HG03060 (cell line): ENCODE data around the gene CTNNA3.
"Not testable (repeated sequence)": the region's sequence is repeated elsewhere in the genome, so short reads cannot be mapped to it uniquely, and the experiment has no call there.

ENCODE experiments used
- ATAC-seq: cut with Tn5 transposase; IDR thresholded peaks from one replicate; pipeline ENCODE4 v1.9.1; 2021; ENCODE audit warnings: low read depth, moderate number of reproducible peaks; ENCODE audit not compliant: unreplicated experiment

The CTNNA3 gene

DNA sequence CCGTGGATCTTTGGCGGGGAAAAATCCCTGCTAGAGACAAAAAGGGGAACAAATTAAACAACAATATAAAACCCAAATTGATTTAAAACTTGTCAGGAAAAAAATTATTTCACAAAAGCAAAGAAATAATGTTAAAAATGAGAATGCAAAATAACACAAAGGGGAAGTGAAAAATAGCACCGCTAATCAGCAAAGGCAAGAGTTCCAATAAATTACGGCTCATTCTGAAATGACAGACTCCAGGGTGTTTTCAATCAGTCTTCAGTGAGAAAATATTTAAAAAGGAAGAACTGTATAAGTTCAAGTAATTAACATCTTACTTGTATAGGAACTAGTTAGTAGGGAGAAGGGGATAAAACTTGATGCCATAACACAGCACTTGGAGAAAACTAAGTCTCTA, 433.3 kb downstream of the CTNNA3 start:
- no peak for ATAC-seq

DNA sequence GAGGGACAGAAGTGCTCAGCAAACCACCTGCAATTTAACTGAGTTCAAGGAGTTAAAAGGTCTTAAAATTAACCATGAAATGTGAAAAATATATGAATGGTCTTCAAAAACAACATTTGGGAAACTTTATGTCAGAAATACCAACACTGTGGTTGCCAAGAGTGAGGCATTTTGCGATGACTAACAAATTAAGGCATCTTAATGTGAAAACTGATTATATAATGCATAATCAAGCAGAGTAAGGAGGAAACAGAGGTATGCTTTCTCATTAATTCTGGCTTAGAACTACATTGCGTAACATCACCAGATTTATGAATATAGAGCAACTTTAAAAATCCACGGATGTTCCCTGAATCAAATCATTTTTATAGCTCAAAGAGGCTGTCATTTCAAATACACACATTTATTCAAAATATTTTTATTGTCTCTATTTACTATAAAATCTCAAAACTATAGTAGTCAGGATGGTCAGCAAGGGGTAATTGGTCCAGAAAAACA, 434.6 kb downstream of the CTNNA3 start:
- no peak for ATAC-seq

DNA sequence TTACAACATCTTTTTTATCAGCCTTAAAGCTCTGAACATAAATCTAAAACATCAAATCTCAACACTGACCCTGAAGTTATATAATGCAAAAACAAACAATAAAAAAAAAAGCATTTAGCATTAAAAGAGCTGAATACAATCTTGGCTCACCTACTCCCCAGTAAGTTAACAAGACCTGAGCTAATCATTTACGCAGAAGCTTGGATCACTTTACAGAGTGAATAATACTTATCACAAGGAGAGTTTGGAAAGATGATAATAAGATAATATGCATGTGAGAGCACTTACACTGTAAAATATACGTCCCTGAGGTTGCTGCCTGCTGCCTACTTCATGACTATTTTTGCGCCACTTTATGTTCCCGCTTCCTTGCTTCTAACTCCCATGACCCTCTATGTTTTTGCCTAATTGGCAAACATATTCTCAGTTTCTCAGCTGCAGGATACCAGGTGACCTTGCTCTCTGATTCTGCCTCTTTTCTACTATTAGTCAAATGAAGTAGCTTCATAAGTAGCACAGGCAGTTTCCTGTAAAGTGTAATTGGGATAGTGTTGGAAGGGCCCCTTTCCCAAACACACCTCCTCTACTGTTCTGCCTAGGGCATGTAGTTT, 436.6 kb downstream of the CTNNA3 start:
- ATAC-seq: no peak

DNA sequence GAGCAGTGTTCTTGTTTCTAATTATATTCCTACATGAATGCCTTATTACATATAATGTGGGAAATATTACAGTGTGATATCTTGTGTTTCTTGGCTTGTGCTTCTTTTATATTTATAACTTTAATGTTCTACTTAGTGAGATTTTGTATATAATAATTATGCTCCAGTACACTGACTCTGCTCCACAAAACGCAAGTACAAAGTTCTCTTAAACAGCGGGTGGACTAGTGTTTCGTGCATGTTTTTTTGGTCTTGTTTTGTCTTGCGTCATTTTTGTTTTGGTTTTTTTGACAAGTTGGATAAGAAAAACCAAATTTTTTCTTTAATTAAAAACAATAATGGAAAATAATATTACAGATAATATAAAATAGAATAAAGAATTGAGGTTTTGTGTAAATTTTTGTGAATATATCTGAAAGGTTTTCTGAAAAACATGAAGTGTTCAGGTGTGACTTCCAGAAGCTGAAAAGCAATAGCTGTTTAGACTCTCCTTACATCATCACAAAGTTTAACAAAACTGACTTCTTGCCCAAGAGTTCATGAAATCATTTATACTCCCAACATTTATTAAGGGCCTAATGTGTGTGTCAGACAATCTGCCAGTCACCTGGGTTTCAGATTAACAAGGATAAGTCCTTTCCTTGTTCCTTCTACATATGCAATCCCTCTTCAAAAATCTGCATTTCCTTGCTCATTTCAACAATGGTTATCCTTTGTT, 438.4 kb downstream of the CTNNA3 start:
- no peak for ATAC-seq

DNA sequence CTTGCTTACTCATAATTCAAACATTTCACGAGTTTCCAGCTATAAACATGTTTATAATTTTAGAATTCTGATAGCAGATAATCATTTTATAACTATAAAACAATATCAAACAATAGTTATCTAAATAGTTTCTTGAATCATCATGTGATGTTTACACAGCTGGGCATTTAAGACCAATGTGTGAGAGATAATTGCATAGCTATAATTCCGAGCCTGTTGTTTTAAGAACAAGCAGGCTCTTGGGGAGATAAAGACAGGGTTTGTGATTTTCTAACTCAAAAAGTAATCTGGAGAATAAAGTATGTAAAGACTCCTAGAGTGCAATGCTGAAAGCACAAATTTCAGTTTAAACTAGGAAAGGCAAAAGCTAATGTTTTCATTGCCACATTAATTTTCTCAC, 439.0 kb downstream of the CTNNA3 start:
- ATAC-seq: no peak

DNA sequence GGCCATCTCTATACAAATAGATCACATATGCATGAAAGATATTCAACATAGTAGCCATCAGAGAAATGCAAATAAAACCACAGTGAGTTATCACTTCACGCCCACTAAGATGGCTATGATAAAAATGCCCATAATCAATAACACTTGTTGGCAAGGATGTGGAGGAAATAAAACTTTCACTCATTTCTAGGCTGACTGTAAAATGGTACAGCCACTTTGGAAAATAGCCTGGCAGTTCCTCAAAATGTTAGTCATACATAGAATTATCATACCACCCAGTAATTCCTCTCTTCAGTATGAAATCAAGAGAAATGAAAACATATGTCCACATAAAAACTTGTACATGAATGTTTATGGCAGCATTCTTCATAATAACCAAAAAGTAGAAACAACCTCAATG, 445.3 kb downstream of the CTNNA3 start:
- ATAC-seq: no peak

DNA sequence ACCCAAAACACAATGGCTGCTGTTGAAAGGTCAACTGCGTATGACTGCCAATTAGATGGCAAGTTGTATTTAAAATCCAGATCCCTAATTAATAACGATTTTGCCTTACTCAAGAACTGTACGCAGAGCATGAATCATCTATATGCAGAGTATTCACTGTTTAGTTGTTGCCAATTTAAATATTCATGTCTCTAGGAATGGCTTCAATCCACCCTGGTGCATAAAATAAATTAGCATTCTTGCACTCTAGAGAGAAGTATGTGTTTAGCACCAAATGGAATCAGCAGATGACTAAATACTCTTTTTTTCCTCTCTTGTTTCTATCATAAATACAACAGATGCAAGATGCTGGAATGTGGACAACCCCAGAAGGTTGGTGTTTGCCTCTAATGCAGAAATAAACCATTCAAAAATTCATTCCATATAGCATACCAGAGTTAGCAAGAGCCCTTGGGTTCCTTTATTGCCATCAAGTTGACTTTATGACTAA, 449.9 kb downstream of the CTNNA3 start:
- ATAC-seq: no peak

DNA sequence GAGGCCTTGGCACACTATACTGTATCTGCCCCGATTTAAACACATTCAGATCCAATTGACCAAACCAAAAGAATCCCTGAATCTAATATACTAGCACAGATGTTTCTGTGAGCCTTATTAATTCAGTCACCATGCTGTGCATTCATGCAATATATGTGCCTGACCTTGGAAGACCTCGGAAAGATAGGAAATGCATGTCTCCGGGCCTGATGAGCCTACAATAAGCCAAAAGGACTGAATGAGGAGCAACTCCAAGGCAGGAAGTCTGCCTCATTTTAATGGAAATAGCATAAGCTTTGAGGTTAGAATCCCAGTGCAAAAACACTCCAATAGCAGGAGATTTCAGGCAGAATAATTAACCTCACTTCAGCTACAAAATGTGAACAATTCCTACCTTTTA, 453.5 kb downstream of the CTNNA3 start:
- ATAC-seq: no peak

DNA sequence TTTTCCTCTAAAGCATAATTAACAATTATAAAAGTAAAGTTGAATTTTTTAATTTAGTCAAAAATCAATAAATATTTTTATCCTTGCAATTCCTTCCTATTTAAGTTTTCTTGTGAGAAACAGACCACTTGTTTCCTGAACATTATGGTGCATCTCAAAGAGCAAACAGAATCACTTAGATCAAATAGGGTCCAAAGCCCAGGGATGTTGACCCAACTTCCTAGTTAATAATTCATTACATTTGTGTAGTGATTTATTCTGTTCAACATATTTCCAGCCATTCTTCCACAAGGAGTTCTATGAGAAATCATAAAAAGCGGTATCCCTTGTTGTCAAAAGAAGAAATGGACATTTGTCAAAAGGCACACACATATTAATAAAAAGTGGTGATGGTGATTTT, 454.5 kb downstream of the CTNNA3 start:
- ATAC-seq: no peak

DNA sequence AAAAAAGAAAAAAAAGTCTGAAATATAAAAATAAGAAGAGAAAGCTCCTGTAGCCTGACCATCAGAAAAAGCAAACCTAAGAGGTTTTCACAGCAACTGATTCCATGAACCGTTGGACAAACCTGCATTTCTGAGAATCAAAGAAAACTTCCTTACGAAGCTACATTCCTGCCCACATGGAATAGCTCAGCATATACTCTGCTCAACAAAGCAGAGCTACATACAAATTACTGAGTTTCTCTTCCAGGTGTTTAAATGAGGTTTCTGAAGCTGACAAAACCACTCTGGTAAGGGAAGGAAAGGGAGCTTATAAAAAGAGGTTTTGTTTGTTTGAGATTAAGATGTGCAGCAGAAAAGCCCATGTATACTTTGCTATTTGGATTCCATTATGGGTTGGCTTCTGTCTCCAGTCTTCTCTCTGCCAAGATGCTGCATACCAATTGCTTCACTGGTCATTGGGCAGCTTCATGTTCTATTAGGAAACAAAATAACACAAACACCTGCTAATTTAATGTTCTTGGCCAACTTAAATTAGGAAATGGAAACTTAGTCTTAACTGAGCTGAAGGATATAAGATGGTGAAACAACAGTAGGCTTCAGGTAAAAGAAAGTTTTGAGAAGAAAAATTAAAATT, 456.0 kb downstream of the CTNNA3 start:
- ATAC-seq: no peak

DNA sequence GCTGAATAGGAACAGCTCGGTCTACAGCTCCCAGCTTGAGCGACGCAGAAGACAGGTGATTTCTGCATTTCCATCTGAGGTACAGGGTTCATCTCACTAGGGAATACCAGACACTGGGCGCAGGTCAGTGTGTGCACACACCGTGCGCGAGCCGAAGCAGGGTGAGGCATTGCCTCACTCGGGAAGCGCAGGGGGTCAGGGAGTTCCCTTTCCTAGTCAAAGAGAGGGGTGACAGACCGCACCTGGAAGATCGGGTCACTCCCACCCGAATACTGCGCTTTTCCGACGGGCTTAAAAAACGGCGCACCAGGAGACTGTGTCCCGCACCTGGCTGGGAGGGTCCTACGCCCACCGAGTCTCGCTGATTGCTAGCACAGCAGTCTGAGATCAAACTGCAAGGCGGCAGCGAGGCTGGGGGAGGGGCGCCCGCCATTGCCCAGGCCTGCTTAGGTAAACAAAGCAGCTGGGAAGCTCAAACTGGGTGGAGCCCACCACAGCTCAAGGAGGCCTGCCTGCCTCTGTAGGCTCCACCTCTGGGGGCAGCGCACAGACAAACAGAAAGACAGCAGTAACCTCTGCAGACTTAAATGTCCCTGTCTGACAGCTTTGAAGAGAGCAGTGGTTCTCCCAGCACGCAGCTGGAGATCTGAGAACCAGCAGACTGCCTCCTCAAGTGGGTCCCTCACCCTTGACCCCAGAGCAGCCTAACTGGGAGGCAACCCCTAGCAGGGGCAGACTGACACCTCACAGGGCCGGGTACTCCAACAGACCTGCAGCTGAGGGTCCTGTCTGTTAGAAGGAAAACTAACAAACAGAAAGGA, 465.1 kb downstream of the CTNNA3 start:
- not testable (repeated sequence) for ATAC-seq

DNA sequence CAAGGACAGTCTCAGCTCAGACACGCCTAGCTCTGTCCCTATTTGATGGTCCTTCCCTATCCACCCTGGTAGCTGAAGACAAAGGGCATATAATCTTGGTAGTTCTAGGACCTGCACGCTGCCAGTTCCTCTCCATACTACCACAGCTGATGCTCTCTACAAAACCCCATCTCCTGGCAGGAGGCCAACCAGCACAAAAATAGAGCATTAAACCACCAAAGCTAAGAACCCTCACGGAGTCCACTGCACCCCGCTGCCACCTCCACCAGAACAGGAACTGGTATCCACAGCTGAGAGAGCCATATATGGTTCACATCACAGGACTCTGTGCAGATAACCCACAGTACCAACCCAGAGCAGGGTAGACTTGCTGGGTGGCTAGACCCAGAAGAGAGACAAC, 470.8 kb downstream of the CTNNA3 start:
- ATAC-seq: no peak

DNA sequence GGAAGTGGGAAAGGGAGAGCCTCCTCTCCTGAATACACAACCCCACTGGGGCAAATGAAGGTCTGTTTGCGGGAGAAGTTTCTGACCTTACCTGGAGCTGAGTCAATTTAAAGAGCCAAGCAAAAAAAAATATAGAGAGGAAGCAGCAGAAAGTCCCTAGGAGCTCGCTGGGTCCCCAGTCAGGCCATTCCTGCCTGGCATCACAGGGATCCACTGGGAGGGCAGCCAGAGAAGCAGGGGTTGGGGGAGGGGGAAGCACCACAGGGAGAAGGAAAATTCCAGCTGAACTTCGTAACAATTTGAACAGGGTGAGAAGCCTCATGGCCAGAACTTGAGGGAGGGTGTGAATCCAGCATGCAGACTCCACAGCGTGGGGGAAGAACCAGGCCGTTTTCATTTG, 471.4 kb downstream of the CTNNA3 start:
- ATAC-seq: no peak

DNA sequence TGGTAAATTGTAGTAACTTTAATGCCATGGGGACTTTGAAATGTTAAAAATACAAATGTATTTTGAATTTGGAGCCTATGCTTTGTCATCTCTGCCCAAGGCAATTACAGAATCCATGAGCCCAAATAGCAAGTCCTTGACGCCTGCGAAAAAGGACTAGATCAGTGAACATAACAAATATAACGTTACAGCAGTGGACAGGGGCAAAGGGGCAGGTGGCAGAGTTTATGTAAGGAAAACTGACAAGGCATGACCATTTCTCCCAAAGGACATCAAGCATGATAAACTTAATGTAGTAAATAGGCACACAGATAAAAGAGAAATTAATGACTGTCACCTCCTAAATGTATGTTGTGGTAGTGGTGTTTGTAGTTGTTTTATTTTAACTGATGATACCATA, 473.1 kb downstream of the CTNNA3 start:
- ATAC-seq: no peak

DNA sequence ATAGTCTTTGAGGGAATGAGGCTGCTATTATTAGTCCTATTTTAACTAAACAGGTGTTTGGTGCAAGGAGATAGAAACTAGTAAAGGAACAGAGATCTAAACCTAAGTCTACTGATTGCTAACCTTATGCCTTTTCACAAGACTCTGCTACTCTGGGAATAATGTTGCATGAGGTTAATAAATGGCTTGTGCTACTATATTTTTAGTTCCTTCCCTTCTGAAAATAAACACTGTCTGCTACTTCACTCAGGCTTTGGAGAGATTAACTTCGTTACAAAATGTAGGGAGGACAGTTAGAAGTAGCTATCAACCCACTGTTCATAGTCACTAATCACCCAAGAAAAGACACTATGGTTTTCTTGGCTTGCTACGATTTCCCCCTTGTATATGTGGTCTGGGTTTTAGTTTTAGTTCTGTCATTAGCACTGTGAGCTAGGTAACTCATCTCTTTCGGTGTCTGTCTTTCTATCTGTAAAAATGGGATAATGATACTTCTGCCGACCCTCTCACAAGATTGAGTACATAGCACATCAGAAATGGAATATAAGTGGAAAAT, 474.0 kb downstream of the CTNNA3 start:
- ATAC-seq: no peak

DNA sequence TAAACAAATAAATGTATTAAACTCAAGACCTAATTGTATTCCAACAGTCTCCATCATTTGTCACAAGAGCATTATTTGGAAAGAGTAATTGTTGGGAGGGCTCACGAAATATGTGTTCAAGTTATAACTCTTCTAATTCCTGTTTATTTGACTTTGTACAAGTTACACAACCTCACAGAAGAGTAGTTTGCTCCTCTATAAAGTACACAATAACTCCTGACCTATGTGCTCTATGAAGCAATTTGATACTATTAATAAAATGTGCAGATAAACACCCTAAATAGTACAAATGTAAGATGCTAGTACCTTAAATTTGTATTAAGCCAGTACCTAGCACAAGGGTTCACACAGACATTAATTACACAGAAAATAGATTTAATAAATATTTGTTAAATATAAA, 484.3 kb downstream of the CTNNA3 start:
- no peak for ATAC-seq

DNA sequence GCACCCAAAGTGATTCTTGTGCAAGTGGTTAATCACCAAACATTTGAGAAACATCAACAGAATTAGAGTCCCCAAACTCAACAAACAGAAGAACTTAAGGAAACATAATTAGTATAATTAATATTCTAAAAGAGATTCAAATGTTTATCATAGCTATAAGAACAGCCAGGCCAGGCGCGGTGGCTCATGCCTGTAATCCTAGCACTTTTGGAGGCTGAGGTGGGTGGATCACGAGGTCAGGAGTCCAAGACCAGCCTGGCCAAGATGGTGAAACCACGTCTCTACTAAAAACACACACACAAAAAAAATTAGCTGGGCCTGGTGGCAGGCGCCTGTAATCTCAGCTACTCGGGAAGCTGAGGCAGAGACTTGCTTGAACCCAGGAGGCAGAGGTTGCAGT, 488.1 kb downstream of the CTNNA3 start:
- ATAC-seq: not testable (repeated sequence)

DNA sequence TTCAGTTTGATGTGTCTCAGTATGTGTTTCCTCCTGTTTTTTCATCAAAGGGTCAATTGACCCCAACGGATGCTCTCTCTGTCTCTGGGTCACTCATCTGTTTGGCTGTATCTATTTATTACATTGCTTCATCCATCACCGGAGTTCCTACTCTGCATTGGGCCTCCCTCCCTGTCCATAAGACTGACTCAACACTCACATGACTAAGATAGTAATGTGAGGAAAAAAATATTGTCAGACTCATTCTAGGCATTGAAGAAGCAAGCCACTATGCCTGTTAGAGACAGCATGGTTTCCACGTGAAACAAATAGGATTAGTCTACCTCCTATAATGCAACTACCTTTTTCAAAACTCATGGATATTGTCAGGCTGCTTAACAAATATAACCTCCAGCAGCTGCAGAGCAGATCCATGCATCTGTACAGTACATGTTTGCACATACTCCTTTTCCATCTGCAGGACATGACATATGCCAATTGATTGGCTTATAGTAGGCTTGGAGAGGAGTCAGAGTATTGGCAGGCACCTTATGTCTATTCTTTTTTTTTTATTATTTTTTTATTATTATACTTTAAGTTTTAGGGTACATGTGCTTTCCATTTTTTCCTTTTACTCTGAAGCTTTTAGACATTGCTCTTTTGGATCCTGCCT, 495.0 kb downstream of the CTNNA3 start:
- no peak for ATAC-seq

DNA sequence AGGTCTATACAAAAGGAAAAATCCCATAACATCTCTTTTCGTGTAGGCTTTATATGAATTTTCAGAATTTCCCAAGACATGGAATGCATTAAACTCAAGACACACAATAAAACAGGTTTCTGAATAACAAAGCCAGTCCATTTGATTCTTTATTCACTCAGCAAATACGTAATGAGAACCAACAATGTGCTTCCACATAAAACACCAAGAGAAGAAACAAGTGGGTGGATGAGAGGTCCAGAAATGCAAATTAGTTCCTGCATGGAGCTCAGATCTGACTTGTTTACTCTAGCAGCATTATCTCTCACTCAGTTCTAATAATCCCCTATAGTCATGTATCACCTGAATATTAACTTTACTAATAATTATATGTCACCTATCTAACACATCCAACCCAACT, 520.6 kb downstream of the CTNNA3 start:
- ATAC-seq: no peak

DNA sequence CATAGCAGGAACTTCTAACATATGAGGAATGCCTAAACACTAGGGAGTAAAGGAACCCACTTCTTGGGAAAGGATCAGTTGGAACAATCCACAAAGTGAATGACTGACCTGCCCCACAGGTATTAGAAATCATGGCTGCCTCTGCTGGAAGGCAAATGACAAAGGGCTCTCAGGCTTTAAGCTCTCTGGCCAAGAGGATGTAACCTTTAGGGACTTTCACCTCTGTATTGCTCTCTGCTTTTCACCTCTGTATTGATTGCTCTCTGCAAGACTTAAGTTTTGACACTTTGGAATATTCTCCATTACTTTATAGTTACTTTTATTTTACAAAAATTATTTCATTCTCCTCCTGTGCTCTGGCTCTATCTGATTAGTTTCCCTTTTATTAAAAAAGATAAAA, 522.2 kb downstream of the CTNNA3 start:
- no peak for ATAC-seq
